NT2/D1 (cell line): ENCODE results near the gene IQSEC3.

ENCODE experiments used
- SUZ12 ChIP-seq: IDR thresholded peaks from 2 replicates; pipeline ENCODE4 v1.6.1; 2011; ENCODE audit not compliant: insufficient read length, insufficient read depth; ENCODE audit errors: extremely low read depth
- YY1 ChIP-seq: IDR thresholded peaks from 2 replicates; pipeline ENCODE4 v1.6.1; 2011; ENCODE audit not compliant: insufficient read length, insufficient read depth

DNA sequence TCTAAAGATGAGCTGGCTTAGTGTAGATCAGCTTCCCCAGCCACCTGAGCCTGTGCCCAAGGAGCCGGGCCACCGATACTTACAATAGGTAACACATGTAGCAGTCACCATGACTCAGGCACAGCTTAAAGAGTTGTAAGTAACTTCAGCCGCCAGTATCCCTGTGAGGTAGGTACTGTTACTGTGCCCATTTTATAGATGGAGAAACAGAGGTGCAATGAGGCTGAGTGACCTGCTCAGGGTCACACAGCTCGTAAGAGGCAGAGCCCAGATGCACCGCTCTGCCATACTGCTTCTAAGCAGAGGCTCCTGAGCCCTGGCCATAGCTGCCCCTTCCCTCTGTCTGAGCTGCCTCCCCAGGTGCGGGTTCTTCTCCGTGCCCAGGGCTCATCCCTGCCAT, 58.5 kb downstream of the IQSEC3 start:
- TF ChIP-seq SUZ12 (no peak), YY1 (no peak)
